ENCODE data around the gene FERMT3. TPM values are rescaled to one million over a fixed set of nuclear protein-coding genes. Genes with fewer than 3 reads are reported as not detected.

The FERMT3 gene
- total and polyA plus RNA-seq, 2 of the 13 experiments (the other 11 are each of a cell fraction or from before 2014, with no cell fraction given), result 0.29 TPM; not detected in 1

DNA sequence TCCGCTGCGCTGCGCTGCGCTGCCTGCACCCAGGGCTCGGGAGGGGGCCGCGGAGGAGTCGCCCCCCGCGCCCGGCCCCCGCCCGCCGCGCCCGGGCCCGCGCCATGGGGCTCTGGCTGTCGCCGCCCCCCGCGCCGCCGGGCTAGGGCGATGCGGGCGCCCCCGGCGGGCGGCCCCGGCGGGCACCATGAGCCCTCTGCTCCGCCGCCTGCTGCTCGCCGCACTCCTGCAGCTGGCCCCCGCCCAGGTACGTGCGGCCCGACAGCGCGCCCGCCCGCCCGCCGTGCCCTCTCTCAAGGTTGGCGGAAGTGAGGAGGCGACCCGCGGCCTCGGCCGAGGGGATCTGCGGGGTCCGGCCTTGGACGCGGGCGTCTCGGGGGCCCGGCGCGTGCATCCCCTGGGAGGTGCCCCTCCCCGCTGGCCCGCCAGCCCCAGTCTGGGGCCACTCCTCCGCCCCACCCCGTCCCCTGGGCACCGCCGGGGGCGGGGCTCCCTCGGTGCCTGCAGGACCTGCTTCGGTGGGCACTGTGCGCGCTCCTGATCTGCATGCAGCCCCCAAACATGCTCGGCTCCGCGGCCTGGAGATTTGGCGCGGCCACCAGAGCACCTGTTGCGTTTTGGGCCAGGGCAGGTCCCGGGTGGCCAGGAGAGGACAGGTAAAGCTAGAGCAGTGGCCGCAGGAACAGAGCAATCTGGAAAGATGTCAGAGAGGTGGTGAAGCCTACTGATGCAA lies 28.3 kb downstream of the FERMT3 start (continued):
- TF ChIP-seq, protein P1, sequence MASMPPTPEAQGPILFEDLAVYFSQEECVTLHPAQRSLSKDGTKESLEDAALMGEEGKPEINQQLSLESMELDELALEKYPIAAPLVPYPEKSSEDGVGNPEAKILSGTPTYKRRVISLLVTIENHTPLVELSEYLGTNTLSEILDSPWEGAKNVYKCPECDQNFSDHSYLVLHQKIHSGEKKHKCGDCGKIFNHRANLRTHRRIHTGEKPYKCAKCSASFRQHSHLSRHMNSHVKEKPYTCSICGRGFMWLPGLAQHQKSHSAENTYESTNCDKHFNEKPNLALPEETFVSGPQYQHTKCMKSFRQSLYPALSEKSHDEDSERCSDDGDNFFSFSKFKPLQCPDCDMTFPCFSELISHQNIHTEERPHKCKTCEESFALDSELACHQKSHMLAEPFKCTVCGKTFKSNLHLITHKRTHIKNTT (CRISPR knock-in tag; IDR thresholded peaks at IDR 0.05), result no peak
- TF ChIP-seq NKX3-1 (CRISPR knock-in tag; IDR thresholded peaks at IDR 0.05) (no peak), ELF1 (CRISPR knock-in tag; IDR thresholded peaks at IDR 0.05) (no peak), ZNF713 (CRISPR knock-in tag; IDR thresholded peaks at IDR 0.05) (no peak), HDAC2 (CRISPR knock-in tag; IDR thresholded peaks at IDR 0.05) (no peak), ZNF841 (CRISPR knock-in tag; IDR thresholded peaks at IDR 0.05; ENCODE audit: borderline replicate concordance) (no peak), TOE1 (CRISPR knock-in tag; IDR thresholded peaks at IDR 0.05) (no peak), SSRP1 (CRISPR knock-in tag; IDR thresholded peaks at IDR 0.05) (no peak), ZNF788 (CRISPR knock-in tag; IDR thresholded peaks at IDR 0.05; ENCODE audit: borderline replicate concordance) (peak; percentile 17; the same call in 1 of the 2 replicates), CBX2 (IDR thresholded peaks at IDR 0.05; ENCODE audit: low read depth, low read length) (no peak), CBX2 (CRISPR knock-in tag; IDR thresholded peaks at IDR 0.05; ENCODE audit: low read depth) (no peak), ZNF83 (CRISPR knock-in tag; IDR thresholded peaks at IDR 0.05; ENCODE audit: borderline replicate concordance) (no peak), EED (CRISPR knock-in tag; IDR thresholded peaks at IDR 0.05) (no peak), ZNF282 (IDR thresholded peaks at IDR 0.05; ENCODE audit: partially characterized antibody) (no peak), GATA4 (IDR thresholded peaks at IDR 0.05; ENCODE audit: borderline replicate concordance, low read depth) (no peak), ZNF780A (CRISPR knock-in tag; IDR thresholded peaks at IDR 0.05) (no peak), ZFP36L2 (CRISPR knock-in tag; IDR thresholded peaks at IDR 0.05) (no peak), ZSCAN21 (CRISPR knock-in tag; IDR thresholded peaks at IDR 0.05; ENCODE audit: borderline replicate concordance) (peak; percentile 56; the same call in 1 of the 2 replicates), HES4 (CRISPR knock-in tag; IDR thresholded peaks at IDR 0.05; ENCODE audit: borderline replicate concordance) (peak; percentile 45; the same call in 1 of the 2 replicates)
- TF ChIP-seq, protein P2, sequence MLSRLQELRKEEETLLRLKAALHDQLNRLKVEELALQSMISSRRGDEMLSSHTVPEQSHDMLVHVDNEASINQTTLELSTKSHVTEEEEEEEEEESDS (CRISPR knock-in tag; IDR thresholded peaks at IDR 0.05; ENCODE audit: borderline replicate concordance), result no peak
- TF ChIP-seq, protein P3, sequence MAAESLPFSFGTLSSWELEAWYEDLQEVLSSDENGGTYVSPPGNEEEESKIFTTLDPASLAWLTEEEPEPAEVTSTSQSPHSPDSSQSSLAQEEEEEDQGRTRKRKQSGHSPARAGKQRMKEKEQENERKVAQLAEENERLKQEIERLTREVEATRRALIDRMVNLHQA (CRISPR knock-in tag; IDR thresholded peaks at IDR 0.05), result no peak
- TF ChIP-seq, protein P4, sequence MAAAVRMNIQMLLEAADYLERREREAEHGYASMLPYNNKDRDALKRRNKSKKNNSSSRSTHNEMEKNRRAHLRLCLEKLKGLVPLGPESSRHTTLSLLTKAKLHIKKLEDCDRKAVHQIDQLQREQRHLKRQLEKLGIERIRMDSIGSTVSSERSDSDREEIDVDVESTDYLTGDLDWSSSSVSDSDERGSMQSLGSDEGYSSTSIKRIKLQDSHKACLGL (CRISPR knock-in tag; IDR thresholded peaks at IDR 0.05), result peak; percentile 58; the same call in 1 of the 2 replicates
- TF ChIP-seq, protein P5, sequence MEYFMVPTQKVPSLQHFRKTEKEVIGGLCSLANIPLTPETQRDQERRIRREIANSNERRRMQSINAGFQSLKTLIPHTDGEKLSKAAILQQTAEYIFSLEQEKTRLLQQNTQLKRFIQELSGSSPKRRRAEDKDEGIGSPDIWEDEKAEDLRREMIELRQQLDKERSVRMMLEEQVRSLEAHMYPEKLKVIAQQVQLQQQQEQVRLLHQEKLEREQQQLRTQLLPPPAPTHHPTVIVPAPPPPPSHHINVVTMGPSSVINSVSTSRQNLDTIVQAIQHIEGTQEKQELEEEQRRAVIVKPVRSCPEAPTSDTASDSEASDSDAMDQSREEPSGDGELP (IDR thresholded peaks at IDR 0.05; ENCODE audit: borderline replicate concordance, low read depth), result peak; percentile 13; the same call in 1 of the 2 replicates
- TF ChIP-seq, protein P6, sequence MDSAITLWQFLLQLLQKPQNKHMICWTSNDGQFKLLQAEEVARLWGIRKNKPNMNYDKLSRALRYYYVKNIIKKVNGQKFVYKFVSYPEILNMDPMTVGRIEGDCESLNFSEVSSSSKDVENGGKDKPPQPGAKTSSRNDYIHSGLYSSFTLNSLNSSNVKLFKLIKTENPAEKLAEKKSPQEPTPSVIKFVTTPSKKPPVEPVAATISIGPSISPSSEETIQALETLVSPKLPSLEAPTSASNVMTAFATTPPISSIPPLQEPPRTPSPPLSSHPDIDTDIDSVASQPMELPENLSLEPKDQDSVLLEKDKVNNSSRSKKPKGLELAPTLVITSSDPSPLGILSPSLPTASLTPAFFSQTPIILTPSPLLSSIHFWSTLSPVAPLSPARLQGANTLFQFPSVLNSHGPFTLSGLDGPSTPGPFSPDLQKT (CRISPR knock-in tag; IDR thresholded peaks at IDR 0.05; ENCODE audit: borderline replicate concordance), result no peak
- TF ChIP-seq, protein P7, sequence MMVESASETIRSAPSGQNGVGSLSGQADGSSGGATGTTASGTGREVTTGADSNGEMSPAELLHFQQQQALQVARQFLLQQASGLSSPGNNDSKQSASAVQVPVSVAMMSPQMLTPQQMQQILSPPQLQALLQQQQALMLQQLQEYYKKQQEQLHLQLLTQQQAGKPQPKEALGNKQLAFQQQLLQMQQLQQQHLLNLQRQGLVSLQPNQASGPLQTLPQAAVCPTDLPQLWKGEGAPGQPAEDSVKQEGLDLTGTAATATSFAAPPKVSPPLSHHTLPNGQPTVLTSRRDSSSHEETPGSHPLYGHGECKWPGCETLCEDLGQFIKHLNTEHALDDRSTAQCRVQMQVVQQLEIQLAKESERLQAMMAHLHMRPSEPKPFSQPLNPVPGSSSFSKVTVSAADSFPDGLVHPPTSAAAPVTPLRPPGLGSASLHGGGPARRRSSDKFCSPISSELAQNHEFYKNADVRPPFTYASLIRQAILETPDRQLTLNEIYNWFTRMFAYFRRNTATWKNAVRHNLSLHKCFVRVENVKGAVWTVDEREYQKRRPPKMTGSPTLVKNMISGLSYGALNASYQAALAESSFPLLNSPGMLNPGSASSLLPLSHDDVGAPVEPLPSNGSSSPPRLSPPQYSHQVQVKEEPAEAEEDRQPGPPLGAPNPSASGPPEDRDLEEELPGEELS (CRISPR knock-in tag; IDR thresholded peaks at IDR 0.05), result peak; percentile 45
